AG04449 (cell line): ENCODE results near the gene STARD5.

Source experiments
- CTCF ChIA-PET: fragments of 350-600 bp; formaldehyde crosslinking; extraction: SDS; loops from one replicate; lab custom pipeline; 2021; ENCODE audit warnings: antibody characterized with exemption; lab: Yijun Ruan, JAX
- POLR2A ChIA-PET: fragments of 400-600, 350-600 bp; formaldehyde crosslinking; extraction: SDS; loops from one replicate; lab custom pipeline; 2020; ENCODE audit warnings: antibody characterized with exemption, inconsistent platforms; lab: Yijun Ruan, JAX
- DNase-seq: peaks from one replicate; pipeline ENCODE4 v3.0.0-alpha.2; 2010; ENCODE audit warnings: low read depth, low spot score
- H3K4me3 ChIP-seq: 2 replicates; pipeline ENCODE4 v1.5.1; 2011; ENCODE audit warnings: low read depth, mild to moderate bottlenecking, control low read depth, low read length
- CTCF ChIP-seq: IDR thresholded peaks from one replicate; pipeline ENCODE4 v1.5.1; 2011; ENCODE audit warnings: mild to moderate bottlenecking, moderate library complexity, low read length, control low read depth, inconsistent platforms; ENCODE audit not compliant: insufficient read depth; ENCODE audit errors: missing control alignments

STARD5 gene

DNA sequence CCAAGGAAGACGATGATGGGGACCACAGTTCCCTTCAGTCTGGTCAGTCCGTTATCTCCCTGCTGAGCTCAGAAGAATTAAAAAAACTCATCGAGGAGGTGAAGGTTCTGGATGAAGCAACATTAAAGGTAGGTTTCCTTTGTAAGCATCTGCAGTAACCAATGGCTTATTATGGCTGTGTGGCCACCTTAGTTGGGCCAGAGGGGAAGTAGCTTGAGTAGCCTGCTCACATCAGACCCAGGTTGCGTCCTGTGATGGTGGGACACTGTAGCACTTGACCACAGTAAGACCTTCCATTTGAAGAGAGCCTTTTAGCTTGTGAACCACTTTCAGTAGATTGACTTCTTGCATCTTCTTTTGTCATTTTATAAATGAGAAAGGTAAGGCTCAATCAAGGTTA, 22.6 kb downstream of the STARD5 start:
- ChIA-PET POLR2A (no interaction called here), CTCF (interaction anchor here (1.4 to 3.1 kb wide), 3 partner anchors 9 to 36 kb away, joined by 5 to 13 read pairs (median 6); no protein-coding TSS in a partner anchor)
- TF ChIP-seq CTCF: no peak
- DNase-seq: no peak
- no peak overlapping the region for H3K4me3 ChIP-seq

GRCh38 chr15:81299630-81300273, 24.2 kb downstream of the STARD5 start:
- H3K4me3 ChIP-seq: no peak overlapping the region
- ChIA-PET POLR2A (no interaction called here), CTCF (interaction anchor here (1.2 to 1.7 kb wide), 4 partner anchors 24 to 144 kb away, joined by 3 to 6 read pairs (median 4); no protein-coding TSS in a partner anchor)
- DNase-seq: no peak
- TF ChIP-seq CTCF: no peak

DNA sequence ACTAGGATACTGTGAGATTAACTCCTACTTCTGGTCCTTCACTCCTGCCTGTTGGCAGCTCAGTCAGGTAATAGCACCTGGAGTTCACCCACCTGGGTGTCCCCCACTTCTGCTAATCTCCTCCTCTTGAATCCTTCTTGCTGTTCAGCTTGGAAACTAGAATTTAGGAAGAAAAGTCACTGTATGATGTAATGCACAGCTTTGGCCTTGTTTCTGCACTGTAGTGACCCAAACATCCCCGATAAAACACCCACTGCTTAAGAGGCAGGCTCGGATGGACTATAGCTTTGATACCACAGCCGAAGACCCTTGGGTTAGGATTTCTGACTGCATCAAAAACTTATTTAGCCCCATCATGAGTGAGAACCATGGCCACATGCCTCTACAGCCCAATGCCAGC, 24.8 kb downstream of the STARD5 start:
- H3K4me3 ChIP-seq: no peak overlapping the region
- no peak for TF ChIP-seq CTCF
- POLR2A ChIA-PET: no interaction called here
- CTCF ChIA-PET: interaction anchor here (1.2 to 1.7 kb wide), 4 partner anchors 24 to 143 kb away, joined by 3 to 6 read pairs (median 4); no protein-coding TSS in a partner anchor
- no peak for DNase-seq

GRCh38 chr15:81298611-81299010, 25.3 kb downstream of the STARD5 start:
- POLR2A ChIA-PET: no interaction called here
- no peak for TF ChIP-seq CTCF
- no peak for DNase-seq
- no peak overlapping the region for H3K4me3 ChIP-seq
- CTCF ChIA-PET: interaction anchor here (1.2 to 1.7 kb wide), 3 partner anchors 23 to 143 kb away, joined by 4 to 6 read pairs (median 5); no protein-coding TSS in a partner anchor

- DNase-seq: no peak
- ChIA-PET POLR2A (no interaction called here), CTCF (interaction anchor here (0.8 to 3.3 kb wide), 2 partner anchors 21 to 23 kb away, joined by 3 to 15 read pairs; no protein-coding TSS in a partner anchor)
- TF ChIP-seq CTCF: no peak
- no peak overlapping the region for H3K4me3 ChIP-seq
Observed at GRCh38 chr15:81297603-81298575, 26.1 kb downstream of the STARD5 start.
